ENCODE results near the gene SLC30A4.
"Not testable (repeated sequence)": the region's sequence is repeated elsewhere in the genome, so short reads cannot be mapped to it uniquely, and the experiment has no call there.

The SLC30A4 gene

DNA sequence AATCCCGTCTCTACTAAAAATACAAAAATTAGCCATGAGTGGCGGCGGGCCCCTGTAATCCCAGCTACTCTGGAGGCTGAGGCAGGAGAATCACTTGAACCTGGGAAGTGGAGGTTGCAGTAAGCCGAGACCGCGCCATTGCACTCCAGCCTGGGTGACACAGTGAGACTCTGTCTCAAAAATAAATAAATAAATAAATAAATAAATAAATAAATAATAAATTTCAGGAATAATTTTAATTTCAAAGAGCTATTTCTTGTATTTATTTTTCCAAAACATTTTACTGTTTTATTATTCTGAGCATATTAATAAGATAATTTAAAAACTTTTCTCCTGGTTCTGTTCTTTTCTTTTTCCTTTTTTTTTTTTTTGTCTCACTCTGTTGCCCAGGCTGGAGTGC lies 15.4 kb downstream of the SLC30A4 start:
- DNase-seq (ENCODE audit: low read depth) = not testable (repeated sequence)

DNA sequence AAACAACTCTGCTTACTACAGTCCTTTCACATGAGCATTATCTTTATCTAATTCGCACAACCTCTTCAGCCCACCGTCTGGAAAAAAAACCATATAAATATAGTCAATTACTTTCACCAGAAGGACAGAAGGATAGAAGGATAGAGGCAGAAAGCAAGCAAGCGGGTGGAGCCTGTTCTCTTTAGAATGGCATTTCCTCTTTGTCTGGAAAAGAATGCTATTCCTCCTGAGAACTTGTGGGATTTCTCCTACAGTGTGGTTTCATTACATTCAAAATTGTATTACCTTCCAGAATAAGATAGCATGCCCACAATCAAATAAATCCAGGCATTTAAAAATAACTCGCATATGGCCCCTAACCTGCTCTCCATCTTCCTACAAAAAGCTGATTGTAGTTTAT lies 23.1 kb downstream of the SLC30A4 start:
- no peak for DNase-seq (ENCODE audit: low read depth)

DNA sequence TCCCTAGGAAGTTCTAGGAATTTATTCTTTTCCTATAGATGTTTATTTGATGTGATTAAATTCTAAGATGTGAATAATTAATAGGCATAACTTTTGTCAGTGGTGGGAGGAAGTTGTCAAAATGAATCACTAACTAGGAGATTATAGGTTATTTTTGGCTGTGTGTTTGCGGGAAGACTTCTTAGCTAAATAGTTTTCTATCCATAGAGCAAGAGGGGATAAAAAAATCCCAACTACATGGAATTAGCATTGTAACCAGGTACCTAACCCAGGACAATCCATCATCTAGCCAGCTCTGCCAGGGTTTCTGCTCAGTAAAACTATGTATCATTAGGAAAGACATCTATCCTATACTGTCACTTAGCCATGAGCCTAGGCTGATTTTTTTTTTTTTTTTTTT lies 23.9 kb downstream of the SLC30A4 start:
- no peak for DNase-seq (ENCODE audit: low read depth)

DNA sequence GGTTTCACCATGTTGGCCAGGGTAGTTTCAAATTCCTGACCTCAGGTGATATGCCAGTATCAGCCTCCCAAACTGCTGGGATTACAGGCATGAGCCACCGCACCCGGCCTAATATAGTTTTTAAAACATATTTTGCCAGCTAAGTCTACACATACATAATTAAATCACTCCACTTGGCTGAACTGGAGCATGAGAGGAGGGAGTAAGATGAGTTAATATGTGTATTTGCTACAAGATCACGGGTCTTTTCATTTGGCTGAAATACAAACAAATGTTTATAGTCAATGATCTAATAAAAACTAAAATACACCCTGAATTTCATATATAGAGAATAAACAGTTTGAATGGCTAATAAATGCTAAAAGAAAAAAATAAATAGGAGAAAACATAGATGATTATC lies 25.3 kb downstream of the SLC30A4 start:
- no peak for DNase-seq (ENCODE audit: low read depth)

DNA sequence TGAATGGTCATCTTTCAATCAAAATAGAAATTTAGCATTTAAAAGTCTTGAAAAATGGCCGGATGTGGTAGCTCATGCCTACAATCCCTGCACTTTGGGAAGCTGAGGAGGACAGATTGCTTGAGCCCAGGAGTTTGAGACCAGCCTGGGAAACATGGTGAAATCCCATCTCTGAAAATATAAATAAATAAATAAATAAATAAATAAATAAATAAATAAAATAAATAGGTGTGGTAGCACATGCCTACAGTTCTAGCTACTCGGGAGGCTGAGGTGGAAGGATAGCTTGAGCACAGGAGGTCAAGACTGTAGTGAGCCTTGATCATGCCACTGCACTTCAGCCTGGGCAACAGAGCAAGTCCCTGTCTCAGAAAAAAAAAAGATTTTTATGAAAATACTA lies 25.9 kb downstream of the SLC30A4 start:
- no peak for DNase-seq (ENCODE audit: low read depth)

DNA sequence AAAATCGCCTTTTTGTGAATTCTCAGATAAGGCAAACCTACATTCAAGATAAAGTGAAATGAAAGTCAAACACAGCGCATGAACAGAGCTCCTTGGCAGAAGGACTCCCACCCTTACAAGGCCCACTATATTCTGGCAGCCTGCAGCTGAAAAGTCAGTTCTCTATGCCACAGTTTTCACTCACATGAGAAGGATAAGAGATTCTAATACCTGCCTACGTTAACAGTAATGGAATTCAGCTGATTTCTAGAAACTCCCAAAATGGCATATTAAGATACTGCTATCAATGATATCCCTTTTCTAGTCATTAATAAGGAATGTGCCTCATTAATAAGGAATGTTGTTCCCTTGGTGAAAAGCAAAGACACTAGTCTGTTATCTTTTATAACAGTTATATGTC lies 27.0 kb downstream of the SLC30A4 start:
- DNase-seq (ENCODE audit: low read depth) = no peak

DNA sequence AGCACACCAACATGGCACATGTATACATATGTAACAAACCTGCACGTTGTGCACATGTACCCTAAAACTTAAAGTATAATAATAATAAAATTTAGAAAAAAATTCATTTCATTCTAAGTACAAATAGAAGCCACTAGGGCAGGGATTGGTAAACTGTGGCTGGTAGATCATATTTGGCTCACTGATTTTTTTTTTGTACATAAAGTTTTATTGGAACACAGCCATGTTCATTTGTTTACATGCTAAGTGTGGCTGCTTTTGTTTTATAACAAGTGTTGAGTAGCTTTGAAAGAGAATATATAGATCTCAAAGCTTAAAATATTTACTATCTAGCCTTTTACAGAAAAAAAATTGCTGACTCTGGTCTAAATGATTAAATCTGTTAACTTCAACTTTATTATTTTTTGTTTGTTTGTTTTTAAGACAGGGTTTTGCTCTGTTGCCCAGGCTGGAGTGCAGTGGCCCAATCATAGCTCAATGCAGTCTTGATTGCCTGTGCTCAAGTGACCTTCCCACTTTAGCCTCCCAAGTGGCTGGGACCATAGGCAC lies 32.8 kb downstream of the SLC30A4 start:
- no peak for DNase-seq (ENCODE audit: low read depth)

DNA sequence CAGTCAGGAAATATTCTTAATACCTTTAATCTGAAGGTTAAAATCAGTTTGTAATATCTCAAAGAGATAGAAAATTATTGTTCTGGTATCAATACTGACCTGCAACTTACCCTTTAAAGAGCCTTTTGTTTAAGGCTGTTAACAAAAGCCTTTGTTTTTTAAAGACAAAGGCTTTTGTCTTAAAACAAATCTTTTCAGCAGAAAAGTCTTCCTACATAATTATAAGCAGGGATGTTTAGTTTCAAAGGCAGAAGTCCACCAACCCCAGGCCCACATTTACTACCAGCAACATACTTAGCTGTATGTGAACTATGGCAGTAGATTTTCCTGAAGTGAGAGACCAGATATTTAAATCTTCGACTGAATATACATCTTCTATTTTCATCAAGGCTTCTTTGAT lies 36.2 kb downstream of the SLC30A4 start:
- DNase-seq (ENCODE audit: low read depth) = no peak

DNA sequence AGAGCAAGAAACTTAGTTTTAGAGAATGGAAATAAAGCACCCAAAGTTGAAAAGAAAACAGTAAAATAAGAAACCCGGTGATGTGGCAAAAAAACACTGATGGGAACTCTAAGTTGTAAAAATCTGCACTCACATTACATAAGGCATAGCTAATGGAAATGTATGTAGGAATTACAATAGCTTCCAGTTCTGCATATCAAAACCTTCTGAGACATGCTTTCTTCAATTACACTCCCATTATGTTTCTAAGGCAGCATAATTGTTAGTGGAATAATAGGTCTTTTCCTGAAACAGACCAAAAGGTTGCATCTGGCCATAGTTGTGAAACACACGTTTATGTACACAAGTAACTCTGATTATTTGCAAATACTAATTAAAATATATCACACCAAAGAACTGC lies 41.4 kb downstream of the SLC30A4 start:
- no peak for DNase-seq (ENCODE audit: low read depth)

DNA sequence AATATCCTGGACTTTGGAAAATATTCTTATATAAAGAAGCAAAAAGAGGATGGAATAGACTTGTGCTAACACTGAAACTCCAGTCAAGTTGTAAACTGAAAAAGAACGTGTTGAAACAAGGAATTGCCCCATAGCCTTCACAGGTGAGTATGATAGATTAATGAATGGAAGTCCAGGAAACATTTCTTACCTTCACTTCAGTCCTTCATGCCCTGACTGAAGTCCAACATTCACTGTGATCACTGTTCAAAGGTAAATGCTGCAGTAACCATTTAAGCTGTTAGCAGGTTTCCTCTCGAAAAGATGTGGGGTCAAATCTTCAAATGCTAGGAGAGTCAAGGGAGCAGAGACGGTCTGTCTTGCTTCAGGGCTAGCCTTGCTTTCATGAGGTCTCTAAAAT lies 46.1 kb downstream of the SLC30A4 start:
- no peak for DNase-seq (ENCODE audit: low read depth)

DNA sequence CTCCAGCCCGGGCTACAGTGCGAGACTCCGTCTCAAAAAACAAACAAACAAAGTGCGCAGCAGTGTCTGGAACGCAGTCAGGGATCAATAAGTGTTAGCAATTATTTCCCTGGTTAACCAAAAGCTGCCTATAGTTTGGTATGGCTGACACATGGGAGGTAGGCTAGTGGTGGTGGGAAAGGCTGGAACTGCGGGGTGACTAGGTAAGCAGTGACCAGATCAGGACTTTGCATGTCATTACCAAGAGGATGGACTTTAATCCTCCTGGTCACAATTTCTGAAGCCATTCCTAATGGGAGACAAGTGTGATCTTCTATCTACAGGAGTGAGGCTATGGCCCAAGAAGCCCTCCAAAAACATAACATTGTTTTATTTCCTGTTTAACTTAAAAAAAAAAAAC lies 47.8 kb downstream of the SLC30A4 start:
- no peak for DNase-seq (ENCODE audit: low read depth)

DNA sequence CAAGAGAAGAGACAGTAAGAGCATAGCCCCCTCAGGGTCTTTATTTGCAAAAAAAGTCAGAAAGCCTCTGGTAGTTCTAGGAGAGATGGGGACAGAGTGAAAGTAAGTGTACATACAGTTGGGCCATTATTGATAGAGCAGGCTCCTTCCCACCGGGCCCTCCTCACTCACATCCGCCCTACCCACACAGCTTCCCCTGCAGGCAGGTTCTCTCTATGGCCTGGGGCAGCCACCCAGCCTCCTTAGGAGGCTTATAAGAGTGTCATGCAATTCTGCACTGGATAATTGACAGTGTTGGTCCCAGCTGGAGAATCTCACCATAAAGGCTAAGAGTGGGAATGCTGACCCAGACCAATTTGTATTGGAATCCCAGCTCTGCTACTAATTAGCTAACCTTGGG lies 49.5 kb downstream of the SLC30A4 start:
- no peak for DNase-seq (ENCODE audit: low read depth)

DNA sequence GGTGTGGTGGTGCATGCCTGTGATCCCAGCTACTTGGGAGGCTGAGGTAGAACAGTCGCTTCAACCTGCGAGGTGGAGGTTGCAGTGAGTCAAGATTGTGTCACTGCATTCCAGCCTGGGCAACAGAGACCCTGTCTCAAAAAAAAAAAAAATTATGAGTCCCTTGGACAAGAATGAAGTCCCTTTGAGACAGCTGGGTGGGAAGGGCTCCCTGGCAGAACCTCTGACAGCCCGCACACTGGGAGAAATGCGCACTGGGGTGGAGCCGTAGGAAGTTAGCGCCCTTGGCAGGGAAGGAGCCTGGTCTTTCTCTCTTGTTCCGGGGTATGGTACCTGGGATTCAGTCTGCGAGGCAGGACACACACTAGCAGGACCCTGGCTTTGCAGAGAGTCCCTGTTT lies 51.4 kb downstream of the SLC30A4 start:
- no peak for DNase-seq (ENCODE audit: low read depth)

DNA sequence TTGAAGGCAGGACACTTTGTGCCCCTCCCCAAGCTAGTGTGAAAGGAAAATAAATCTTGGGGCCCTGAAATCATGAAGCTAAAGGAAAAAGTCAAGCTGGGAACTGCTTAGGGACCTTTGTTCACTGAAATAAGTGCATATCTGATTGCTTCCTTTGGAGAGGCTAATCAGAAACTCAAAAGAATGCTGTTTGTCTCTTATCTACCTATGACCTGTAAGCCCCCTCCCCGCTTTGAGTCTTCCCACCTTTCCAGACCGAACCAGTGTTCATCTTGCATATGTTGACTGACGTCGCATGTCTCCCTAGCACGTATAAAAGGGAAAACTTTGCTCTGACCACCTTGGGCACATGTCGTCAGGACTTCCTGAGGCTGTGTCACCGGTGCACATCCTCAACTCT lies 53.1 kb downstream of the SLC30A4 start:
- no peak for DNase-seq (ENCODE audit: low read depth)

DNA sequence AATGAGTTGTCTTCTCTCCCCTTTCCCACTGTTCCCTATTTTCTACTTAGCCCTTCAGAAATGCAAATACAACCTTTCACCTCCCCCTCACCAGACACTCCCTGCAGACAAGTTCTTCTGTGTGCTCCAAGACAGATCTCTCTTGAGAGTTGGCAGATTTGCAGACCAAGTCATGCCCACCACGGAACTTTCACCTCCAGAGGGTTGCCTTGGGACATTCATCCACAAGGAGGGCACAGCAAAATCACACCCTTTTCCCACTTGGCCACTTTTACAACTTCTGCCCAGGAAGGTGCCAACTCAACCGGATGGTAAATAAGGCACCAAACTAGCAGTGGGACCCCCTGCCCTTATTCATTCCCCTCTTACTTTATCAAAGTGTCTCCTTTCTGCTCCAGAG lies 53.5 kb downstream of the SLC30A4 start:
- no peak for DNase-seq (ENCODE audit: low read depth)

DNA sequence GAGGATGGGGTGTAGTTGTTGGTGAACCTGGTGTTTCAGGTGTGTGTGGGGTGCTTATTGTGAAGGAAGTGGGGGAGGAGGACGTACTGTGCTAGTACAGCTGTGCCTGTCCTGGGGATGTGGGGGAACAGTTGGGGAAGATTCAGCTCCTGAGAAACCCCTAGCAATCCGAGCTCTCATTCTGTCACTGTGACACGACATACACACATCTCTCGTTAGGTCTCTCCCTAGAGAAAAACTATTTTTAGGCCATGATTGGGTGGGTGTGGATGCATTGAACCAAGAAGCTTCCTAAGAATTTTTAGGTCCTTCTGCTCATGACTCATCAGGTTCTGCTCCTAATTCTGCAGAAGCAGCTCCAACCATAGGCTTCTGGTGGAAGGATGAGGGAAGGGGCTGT lies 54.3 kb downstream of the SLC30A4 start:
- no peak for DNase-seq (ENCODE audit: low read depth)

DNA sequence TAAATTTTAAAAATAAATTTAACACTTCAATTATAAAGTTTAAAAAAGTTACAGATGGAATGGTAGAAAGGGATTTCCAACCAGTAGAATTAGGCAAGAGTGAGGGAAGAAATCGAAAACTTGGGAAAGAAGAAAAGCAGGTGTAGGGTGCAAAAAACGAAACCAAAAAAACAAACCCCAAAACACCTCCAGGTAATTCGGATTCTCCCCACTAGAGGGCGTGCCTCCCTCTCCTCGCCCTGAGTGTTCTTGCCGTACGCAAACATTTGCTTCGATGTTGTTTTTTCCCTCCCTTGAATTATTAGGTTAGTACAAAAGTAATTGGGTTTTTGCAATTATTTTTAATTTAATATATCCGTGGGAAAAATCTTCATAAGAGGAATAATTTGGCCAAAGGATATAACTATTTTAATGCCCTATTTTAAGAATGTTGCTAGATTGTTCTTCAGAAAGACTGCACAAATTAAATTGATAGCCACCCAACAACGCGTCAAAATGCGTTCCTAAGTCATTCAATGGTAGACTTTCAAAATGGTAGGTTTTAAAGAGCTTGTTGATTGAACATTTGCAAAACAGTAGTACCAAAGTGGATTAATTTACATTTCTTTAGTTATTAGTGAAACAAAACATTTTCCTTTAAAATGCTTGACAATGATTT lies 63.7 kb downstream of the SLC30A4 start:
- peak; percentile 79 for DNase-seq (ENCODE audit: low read depth)

DNA sequence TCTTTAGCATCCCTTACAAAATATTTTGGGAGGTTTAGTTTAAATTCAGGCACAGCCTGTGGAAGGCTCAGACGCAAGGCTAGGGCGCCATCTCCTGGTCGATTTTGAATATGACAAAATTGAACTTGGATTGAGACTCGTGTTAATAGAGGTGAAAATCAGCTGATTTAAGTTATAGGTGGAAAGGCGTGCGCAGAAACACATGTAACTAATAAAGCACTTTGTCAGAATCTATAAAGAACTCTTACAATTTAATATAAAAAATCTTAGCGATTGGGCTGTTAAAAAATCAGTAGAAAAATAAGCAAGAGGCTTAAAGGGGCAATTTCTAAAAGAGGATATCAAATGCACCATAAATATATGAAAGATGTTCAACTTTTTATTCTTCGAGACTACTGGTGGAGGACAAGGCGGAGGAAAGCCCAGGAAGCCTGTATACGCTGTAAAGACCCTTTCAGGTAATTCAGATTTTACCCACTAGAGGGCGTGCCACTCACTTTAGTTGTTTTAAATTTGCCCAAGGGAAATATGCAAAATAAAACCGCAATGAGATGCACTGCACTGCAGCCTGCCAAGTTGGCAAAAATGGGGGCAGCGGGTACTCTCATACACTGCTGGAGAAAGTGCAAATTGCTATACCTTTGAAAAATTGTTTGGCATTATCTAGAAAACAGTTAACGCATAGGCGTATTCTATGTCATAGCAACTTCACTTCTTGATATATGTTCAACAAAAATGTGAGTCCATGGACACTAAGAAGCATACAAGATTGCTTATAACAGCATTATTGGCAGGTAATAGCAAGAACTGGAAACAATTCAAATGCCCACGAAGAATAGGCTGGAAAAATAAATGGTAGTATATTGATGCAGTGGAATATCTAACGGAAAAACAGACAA lies 64.7 kb downstream of the SLC30A4 start:
- peak; percentile 66 for DNase-seq (ENCODE audit: low read depth)

DNA sequence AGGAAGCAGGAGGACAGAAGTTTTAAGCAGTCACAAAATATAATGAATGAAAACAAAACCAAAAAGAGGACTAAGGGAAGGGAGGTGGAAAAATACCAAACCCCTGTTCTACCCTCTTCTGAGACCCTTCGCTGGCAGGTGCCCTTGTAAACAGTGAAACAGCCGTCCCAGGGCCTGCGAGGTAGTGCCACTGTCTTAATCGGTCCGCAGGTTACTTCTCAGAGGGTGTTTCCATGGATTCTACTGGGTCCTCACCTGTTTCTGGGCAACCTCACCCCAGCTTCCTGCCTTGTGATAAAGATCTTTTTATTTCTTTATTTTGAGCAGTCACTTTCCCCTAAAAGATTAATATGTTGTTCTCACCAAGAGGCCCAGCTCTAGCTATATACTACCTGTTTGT lies 65.3 kb downstream of the SLC30A4 start:
- no peak for DNase-seq (ENCODE audit: low read depth)

DNA sequence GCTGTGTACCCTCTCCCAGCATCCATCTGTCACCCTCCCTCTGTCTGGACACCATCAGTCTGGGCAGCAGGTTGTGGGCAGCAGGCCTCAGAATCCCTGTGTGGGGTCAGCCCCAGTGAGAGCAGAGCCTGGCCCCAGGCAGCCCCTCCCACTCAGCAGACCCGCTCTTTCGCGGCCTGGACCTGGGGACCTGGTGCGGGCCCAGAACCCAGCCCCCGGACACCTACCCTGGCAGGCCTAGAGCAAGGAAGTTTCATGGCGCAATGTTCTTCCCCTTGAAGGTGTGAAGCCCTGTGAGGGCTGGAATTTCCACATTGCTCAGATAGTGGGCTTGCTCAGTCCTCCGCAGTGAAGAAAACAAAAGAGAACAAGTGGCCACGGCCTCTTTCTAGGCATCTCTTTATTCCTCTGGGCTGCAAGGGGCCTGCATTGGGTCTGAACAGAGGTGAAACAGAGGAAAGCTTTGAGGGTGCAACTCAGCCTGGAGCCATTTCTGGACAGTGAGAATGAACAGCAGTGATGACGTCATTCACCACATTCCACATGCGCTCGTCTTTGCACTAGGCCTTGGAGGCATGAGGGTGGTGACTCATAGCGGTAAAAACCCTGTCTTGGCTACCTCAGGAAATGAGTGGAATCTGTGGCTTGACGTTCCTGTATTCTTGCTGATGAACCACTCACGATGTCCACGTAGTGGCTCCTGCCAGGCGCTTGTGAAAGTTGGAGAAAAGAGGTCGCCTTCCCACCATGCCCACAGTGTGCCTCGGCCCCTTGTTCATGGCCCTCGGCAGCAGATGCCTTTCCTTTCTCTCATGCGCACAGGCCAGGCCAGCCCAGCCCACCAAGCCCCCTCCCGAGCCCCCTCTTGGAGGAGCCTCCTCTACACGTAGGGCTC lies 66.1 kb downstream of the SLC30A4 start:
- DNase-seq (ENCODE audit: low read depth) = peak; percentile 19

DNA sequence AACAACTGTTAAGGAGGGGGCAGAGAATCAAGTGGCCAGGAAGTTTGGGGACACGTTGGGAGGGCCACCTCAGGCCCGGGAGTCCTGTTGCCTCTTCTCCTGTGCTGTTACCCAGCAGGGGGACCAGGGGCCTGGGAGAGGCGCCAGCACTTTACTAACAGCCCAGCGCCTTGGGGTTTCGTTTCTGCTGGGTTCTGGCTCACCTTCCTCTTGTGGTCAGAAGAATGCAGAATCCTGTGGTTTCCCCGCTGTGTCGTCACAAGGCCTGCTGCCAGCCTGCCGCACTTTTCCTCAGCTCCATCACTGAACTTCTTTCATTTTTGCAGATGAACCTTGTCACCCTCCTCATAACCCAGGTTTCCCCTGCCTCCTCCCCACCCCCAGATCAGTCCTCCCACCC lies 67.7 kb downstream of the SLC30A4 start:
- DNase-seq (ENCODE audit: low read depth) = peak; percentile 38

DNA sequence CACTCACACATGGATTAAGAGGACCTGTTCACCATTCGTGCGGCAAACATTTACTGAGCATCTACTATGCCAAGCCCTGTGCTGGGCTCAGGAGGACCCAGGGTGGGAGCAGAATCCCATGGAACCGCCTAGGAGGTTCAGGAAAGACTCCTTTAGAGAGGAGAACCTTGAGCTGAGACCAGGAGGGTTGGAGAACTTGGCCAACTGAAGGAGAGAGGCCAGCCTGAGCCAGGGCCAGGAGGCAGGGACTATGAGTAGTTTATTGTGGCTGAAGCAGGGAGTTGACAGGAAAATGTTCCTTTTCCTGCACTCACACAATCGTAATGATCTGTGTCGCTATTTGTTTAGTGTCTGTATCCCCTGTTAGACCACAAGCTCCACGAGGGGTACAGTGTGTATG lies 71.3 kb downstream of the SLC30A4 start:
- DNase-seq (ENCODE audit: low read depth) = no peak

Data from activated T-cell treated with anti-CD3 and anti-CD28 coated beads for 1 hour (primary cell).